ENCODE data around the gene MCMBP.

GRCh38 chr10:119853574-119853973 lies 19.1 kb downstream of the MCMBP start:
- TF ChIP-seq CTCF (IDR thresholded peaks at IDR 0.05 in 8 of 11, conservative IDR thresholded peaks at IDR 0.05 in 3 of 11): no peak
- no peak for TF ChIP-seq POLR2A (IDR thresholded peaks at IDR 0.05)

Data from spleen (tissue), 7 donors.